CD4-positive, alpha-beta T cell (primary cell): ENCODE measurements around the gene GCN1. TPM values are rescaled to one million over a fixed set of nuclear protein-coding genes. Genes with fewer than 3 reads are reported as not detected.

Source experiments
- ATAC-seq: fragments of 200-7000 bp; cut with Tn5 transposase; one replicate; pipeline ENCODE4 v1.10.0; 2022; ENCODE audit warnings: mild to moderate bottlenecking; ENCODE audit not compliant: poor library complexity
- CTCF ChIA-PET: fragments of 350-600 bp; sonication (Branson Sonifier 250); formaldehyde crosslinking; loops from one replicate; lab custom pipeline; 2021; ENCODE audit warnings: antibody characterized with exemption, inconsistent platforms; lab: Charles Lee
- POLR2A ChIA-PET: fragments of 350-600 bp; sonication (Branson Sonifier 250); formaldehyde crosslinking; loops from one replicate; lab custom pipeline; 2021; ENCODE audit warnings: antibody characterized with exemption, inconsistent platforms; lab: Charles Lee
- DNase-seq, 14 experiments: peaks; one replicate each; pipeline ENCODE4 v3.0.0-alpha.2; 2013 to 2020; ENCODE audit warnings: mixed read lengths in 2 of 14
- H3K27ac ChIP-seq, 2 donors: one replicate each; pipeline versions ENCODE4 v1.5.1 to v1.7.0; 2013; ENCODE audit warnings: low read length in 2 of 2, low read depth in 1 of 2, mild to moderate bottlenecking in 1 of 2
- H3K27me3 ChIP-seq, 2 experiments: 1 replicate in 1 of 2; 2 replicates in 1 of 2; pipeline versions ENCODE4 v1.6.1 to v1.7.0; 2013; ENCODE audit warnings: low read length in 2 of 2, control low read depth in 1 of 2, mild to moderate bottlenecking in 1 of 2, moderate library complexity in 1 of 2; ENCODE audit not compliant: insufficient read depth in 2 of 2, control insufficient read depth in 1 of 2
- H3K36me3 ChIP-seq: one replicate; pipeline ENCODE4 v1.6.1; 2013; ENCODE audit warnings: low read length, control low read depth; ENCODE audit not compliant: insufficient read depth
- H3K4me1 ChIP-seq: one replicate; pipeline ENCODE4 v1.6.1; 2013; ENCODE audit warnings: low read length, control low read depth; ENCODE audit not compliant: insufficient read depth
- H3K4me3 ChIP-seq: one replicate; pipeline ENCODE4 v1.5.1; 2013; ENCODE audit warnings: mild to moderate bottlenecking, low read length, moderate library complexity
- H3K9me3 ChIP-seq, 2 experiments: 1 replicate in 1 of 2; 2 replicates in 1 of 2; pipeline versions ENCODE4 v1.6.1 to v1.7.0; 2013; ENCODE audit warnings: low read length in 2 of 2, mild to moderate bottlenecking in 2 of 2, control low read depth in 1 of 2, moderate library complexity in 1 of 2; ENCODE audit not compliant: control insufficient read depth in 1 of 2, insufficient read depth in 1 of 2
- H3K27ac Mint-ChIP-seq: one replicate; pipeline ENCODE4 v1.8.0; 2020; ENCODE audit warnings: mixed read lengths
- H3K27me3 Mint-ChIP-seq: one replicate; pipeline ENCODE4 v1.8.0; 2021; ENCODE audit warnings: mixed read lengths
- H3K36me3 Mint-ChIP-seq: one replicate; pipeline ENCODE4 v1.8.0; 2021; ENCODE audit warnings: low read depth, mixed read lengths
- H3K4me1 Mint-ChIP-seq: one replicate; pipeline ENCODE4 v1.8.0; 2021; ENCODE audit warnings: low read depth, mixed read lengths
- H3K4me3 Mint-ChIP-seq: one replicate; pipeline ENCODE4 v1.8.0; 2020; ENCODE audit warnings: mild to moderate bottlenecking, mixed read lengths
- H3K9me3 Mint-ChIP-seq: one replicate; pipeline ENCODE4 v1.8.0; 2020; ENCODE audit warnings: mixed read lengths
- CTCF ChIP-seq: fragments of 200-600 bp; IDR thresholded peaks from one replicate; pipeline ENCODE4 v1.8.0; 2022; ENCODE audit warnings: antibody characterized with exemption, mild to moderate bottlenecking
- intact Hi-C, 2 experiments: fragments of 100-400 bp; cut with DNase I in 1 of 2; cut with micrococcal nuclease in 1 of 2; formaldehyde crosslinking; loops; one replicate each; pipeline versions ENCODE4 v1.15.1 to v1.9.0; 2023 to 2025; cut with DNase I, micrococcal nuclease
- total RNA-seq, 174 experiments: library from RNA in 2 of 174; stranded (reverse) in 2 of 174; gene quantifications; one replicate each; pipeline ENCODE4 v1.2.3 and lab custom pipeline; 2021 to 2026

Gene GCN1
- total RNA-seq, 2 experiments from 2014 or later: 121 to 128 TPM

GRCh38 chr12:120085920-120086645, 108.4 kb downstream of the GCN1 start:
- POLR2A ChIA-PET: interaction anchor here (1.0 to 2.1 kb wide), 10 partner anchors 11 to 206 kb away, joined by 4 to 70 read pairs (median 6); partner anchors contain the start of genes BICDL1, RAB35, RNU4-1 and RNU4-2
- Histone ChIP-seq H3K4me1 (peaks cover 14% of the 10 kb centered on the region), H3K36me3 (peaks cover 18% of the 10 kb centered on the region), H3K4me3 (no peak overlapping the region), H3K9me3 (no peaks in the 10 kb centered on the region), H3K27ac (no peak overlapping the region), H3K27me3 (no peaks in the 10 kb centered on the region)
- Mint-ChIP-seq H3K9me3 (no peaks in the 10 kb centered on the region), H3K4me3 (peak overlapping the region; percentile 13), H3K27ac (peak overlapping the region; percentile 83), H3K27me3 (no peaks in the 10 kb centered on the region), H3K4me1 (peaks cover 18% of the 10 kb centered on the region), H3K36me3 (peaks cover 56% of the 10 kb centered on the region)
- intact Hi-C loops: loop anchor here (1.0 to 5.0 kb wide), 7 partner anchors 31 to 419 kb away; partner anchors contain the start of genes PRKAB1 (in 1 of the 2) and RAB35 (in 1 of the 2)
- no peak for TF ChIP-seq CTCF
- CTCF ChIA-PET: interaction anchor here (1.0 to 2.3 kb wide), 15 partner anchors 10 to 177 kb away, joined by 3 to 33 read pairs (median 5); partner anchors contain the start of genes BICDL1, RAB35 and RPLP0
- DNase-seq (no peak), ATAC-seq (no peak)

GRCh38 chr12:120081641-120082040, 112.9 kb downstream of the GCN1 start:
- no peaks in the 10 kb centered on the region for H3K9me3 Mint-ChIP-seq
- H3K4me1 Mint-ChIP-seq: peaks cover 26% of the 10 kb centered on the region
- ATAC-seq (no peak), DNase-seq (no peak)
- H3K4me3 Mint-ChIP-seq: no peak overlapping the region
- POLR2A ChIA-PET: no interaction called here
- no peaks in the 10 kb centered on the region for H3K27me3 ChIP-seq
- no peak overlapping the region for H3K27ac Mint-ChIP-seq
- no peak overlapping the region for H3K27ac ChIP-seq
- CTCF ChIA-PET: interaction anchor here (1.1 kb wide), 1 partner anchor 92 kb away, joined by 5 read pairs; the partner anchor contains the start of gene BICDL1
- peaks cover 66% of the 10 kb centered on the region for H3K36me3 Mint-ChIP-seq
- no peaks in the 10 kb centered on the region for H3K27me3 Mint-ChIP-seq
- TF ChIP-seq CTCF: no peak
- intact Hi-C loops: no loop called here
- H3K36me3 ChIP-seq: peaks cover 22% of the 10 kb centered on the region
- H3K4me1 ChIP-seq: peaks cover 20% of the 10 kb centered on the region
- no peak overlapping the region for H3K4me3 ChIP-seq
- no peaks in the 10 kb centered on the region for H3K9me3 ChIP-seq

- H3K27me3 ChIP-seq: no peaks in the 10 kb centered on the region
- intact Hi-C loops: loop anchor here in 1 of 2 experiments (5.0 kb wide), 1 partner anchor 42 kb away; no protein-coding TSS in a partner anchor
- H3K9me3 Mint-ChIP-seq: no peaks in the 10 kb centered on the region
- H3K27me3 Mint-ChIP-seq: no peaks in the 10 kb centered on the region
- ATAC-seq: no peak
- peaks cover 27% of the 10 kb centered on the region for H3K4me1 Mint-ChIP-seq
- H3K27ac Mint-ChIP-seq: peak overlapping the region; percentile 69
- POLR2A ChIA-PET: interaction anchor here (0.8 to 1.4 kb wide), 4 partner anchors 10 to 91 kb away, joined by 3 to 5 read pairs (median 4); partner anchors contain the start of gene BICDL1
- no peak overlapping the region for H3K4me3 Mint-ChIP-seq
- TF ChIP-seq CTCF: no peak
- CTCF ChIA-PET: no interaction called here
- H3K36me3 ChIP-seq: peaks cover 22% of the 10 kb centered on the region
- peaks cover 26% of the 10 kb centered on the region for H3K4me1 ChIP-seq
- H3K9me3 ChIP-seq: no peaks in the 10 kb centered on the region
- no peak for DNase-seq
- peaks cover 58% of the 10 kb centered on the region for H3K36me3 Mint-ChIP-seq
- H3K4me3 ChIP-seq: no peak overlapping the region
- H3K27ac ChIP-seq: peak overlapping the region in 1 of 2 donors; percentile 23
Observed at GRCh38 chr12:120079411-120080400, 114.8 kb downstream of the GCN1 start.
